MCF 10A (cell line): ENCODE data around the gene ZCCHC10. TPM values are rescaled to one million over a fixed set of nuclear protein-coding genes. Genes with fewer than 3 reads are reported as not detected.
"Not testable (repeated sequence)": the region's sequence is repeated elsewhere in the genome, so short reads cannot be mapped to it uniquely, and the experiment has no call there.

Experiments
- BruUV-seq: library from RNA; stranded (reverse); fragments of 400-500 nt; replicated peaks from 2 replicates; lab custom pipeline; 2021; lab: Mats Ljungman, UMichigan
- CTCF ChIA-PET: fragments of 300-600 bp; sonication (Branson Sonifier 250); formaldehyde crosslinking; extraction: SDS; loops from one replicate; lab custom pipeline; 2021; ENCODE audit warnings: antibody characterized with exemption, inconsistent platforms; lab: Yijun Ruan, JAX
- POLR2A ChIA-PET: fragments of 300-600, 350-650 bp; sonication (Branson Sonifier 250); formaldehyde crosslinking; extraction: SDS; loops from one replicate; lab custom pipeline; 2020; ENCODE audit warnings: antibody characterized with exemption, inconsistent platforms; lab: Yijun Ruan, JAX
- DNase-seq: peaks from one replicate; pipeline ENCODE4 v3.0.0-alpha.2; 2018; ENCODE audit not compliant: unreplicated experiment
- H3K27ac Mint-ChIP-seq: one replicate; pipeline ENCODE4 v1.8.0; 2022; ENCODE audit warnings: mild to moderate bottlenecking, low read depth, mixed read lengths; ENCODE audit not compliant: unreplicated experiment
- H3K27me3 Mint-ChIP-seq: one replicate; pipeline ENCODE4 v1.8.0; 2022; ENCODE audit warnings: mixed read lengths; ENCODE audit not compliant: insufficient read depth, unreplicated experiment
- H3K36me3 Mint-ChIP-seq: one replicate; pipeline ENCODE4 v1.8.0; 2022; ENCODE audit warnings: mild to moderate bottlenecking, moderate library complexity, mixed read lengths; ENCODE audit not compliant: insufficient read depth, unreplicated experiment
- H3K4me1 Mint-ChIP-seq: one replicate; pipeline ENCODE4 v1.8.0; 2022; ENCODE audit warnings: mixed read lengths; ENCODE audit not compliant: insufficient read depth, unreplicated experiment
- H3K4me3 Mint-ChIP-seq: one replicate; pipeline ENCODE4 v1.8.0; 2022; ENCODE audit warnings: mild to moderate bottlenecking, moderate library complexity, mixed read lengths; ENCODE audit not compliant: unreplicated experiment
- H3K9me3 Mint-ChIP-seq: one replicate; pipeline ENCODE4 v1.8.0; 2022; ENCODE audit warnings: mixed read lengths; ENCODE audit not compliant: unreplicated experiment
- CTCF ChIP-seq: fragments of 200-600 bp; IDR thresholded peaks from one replicate; pipeline ENCODE4 v1.8.0; 2022; ENCODE audit warnings: antibody characterized with exemption, mild to moderate bottlenecking; ENCODE audit not compliant: unreplicated experiment
- intact Hi-C: fragments of 100-400 bp; cut with micrococcal nuclease; formaldehyde crosslinking; loops from 2 replicates; pipeline ENCODE4 v1.14.1; 2022
- total RNA-seq: library from RNA; stranded (reverse); gene quantifications from 2 replicates; pipeline ENCODE4 v1.2.3, GENCODE V29; 2022

ZCCHC10 gene
- total RNA-seq, 1 experiment from 2014 or later, result 35.0 TPM

- no TSS peak for BruUV-seq
- H3K27ac Mint-ChIP-seq, result no peak overlapping the region
- no peak for TF ChIP-seq CTCF
These were observed 27.8 kb downstream of the ZCCHC10 start for GRCh38 chr5:132998556-132998955.

GRCh38 chr5:132996307-132996706, 30.0 kb downstream of the ZCCHC10 start:
- DNase-seq, result no peak
- BruUV-seq, result no TSS peak
- intact Hi-C loops, result no loop called here
- Mint-ChIP-seq H3K4me1 (no peaks in the 10 kb centered on the region), H3K36me3 (peaks cover 29% of the 10 kb centered on the region), H3K4me3 (no peak overlapping the region), H3K9me3 (no peaks in the 10 kb centered on the region), H3K27me3 (no peaks in the 10 kb centered on the region), H3K27ac (no peak overlapping the region)
- ChIA-PET POLR2A (no interaction called here), CTCF (no interaction called here)
- TF ChIP-seq CTCF, result no peak

More at GRCh38 chr5:132998556-132998955, 27.8 kb downstream of the ZCCHC10 start:
- no peak for DNase-seq
- Mint-ChIP-seq H3K36me3 (peaks cover 43% of the 10 kb centered on the region), H3K9me3 (no peaks in the 10 kb centered on the region), H3K27me3 (no peaks in the 10 kb centered on the region), H3K4me1 (no peaks in the 10 kb centered on the region), H3K4me3 (no peak overlapping the region)
- POLR2A ChIA-PET, result interaction anchor here (1.2 kb wide), 2 partner anchors 35 to 53 kb away, joined by 3 read pairs; partner anchors contain the start of genes AFF4 and HSPA4
- CTCF ChIA-PET, result no interaction called here
- intact Hi-C loops, result no loop called here

GRCh38 chr5:132987531-132988408, 38.6 kb downstream of the ZCCHC10 start:
- ChIA-PET POLR2A (interaction anchor here (1.2 kb wide), 1 partner anchor 24 kb away, joined by 3 read pairs; the partner anchor contains the start of gene AFF4), CTCF (no interaction called here)
- TF ChIP-seq CTCF, result no peak
- intact Hi-C loops, result no loop called here
- Mint-ChIP-seq H3K27me3 (no peaks in the 10 kb centered on the region), H3K4me1 (no peaks in the 10 kb centered on the region), H3K9me3 (no peaks in the 10 kb centered on the region), H3K27ac (no peak overlapping the region), H3K4me3 (no peak overlapping the region), H3K36me3 (no peaks in the 10 kb centered on the region)
- DNase-seq, result no peak
- no TSS peak for BruUV-seq

GRCh38 chr5:132982971-132983370, 43.4 kb downstream of the ZCCHC10 start:
- H3K4me1 Mint-ChIP-seq, intact Hi-C loops, POLR2A ChIA-PET: not testable (repeated sequence)

More at GRCh38 chr5:132982971-132983370, 43.4 kb downstream of the ZCCHC10 start:
- H3K4me3 Mint-ChIP-seq, DNase-seq, CTCF ChIA-PET, H3K9me3 Mint-ChIP-seq, H3K27ac Mint-ChIP-seq, BruUV-seq, H3K27me3 Mint-ChIP-seq, H3K36me3 Mint-ChIP-seq: not testable (repeated sequence)
